ENCODE measurements around the gene CC2D2A.
A peak's percentile ranks its signal among the peaks of the same experiment; 100 is the strongest.
"Not testable (repeated sequence)": the region's sequence is repeated elsewhere in the genome, so short reads cannot be mapped to it uniquely, and the experiment has no call there.

The CC2D2A gene

DNA sequence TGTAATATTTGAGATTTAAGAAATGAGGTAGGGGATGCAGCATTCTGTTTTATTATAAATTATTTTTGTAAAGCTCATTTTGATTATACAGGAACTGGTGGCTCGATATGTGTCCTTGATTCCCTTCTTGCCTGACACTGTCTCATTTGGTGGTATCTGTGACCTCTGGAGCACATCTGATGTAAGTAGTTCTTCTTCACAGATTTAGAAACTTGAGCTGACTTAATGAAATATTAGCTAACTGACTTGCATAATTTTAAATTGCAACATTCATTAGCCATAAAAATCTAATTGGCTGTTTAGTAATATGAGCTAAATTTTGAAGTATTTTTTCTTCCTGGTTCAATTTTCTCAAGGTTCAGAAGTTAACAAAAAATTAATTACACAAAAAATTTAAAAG lies 116.4 kb downstream of the CC2D2A start:
- peaks cover 7% of the 10 kb centered on the region for H3K36me3 Mint-ChIP-seq
- H3K4me3 Mint-ChIP-seq, result no peak overlapping the region
- H3K9me3 Mint-ChIP-seq (ENCODE audit: low read depth), result no peaks in the 10 kb centered on the region
- H3K27ac Mint-ChIP-seq, result no peak overlapping the region
- no peaks in the 10 kb centered on the region for H3K4me1 Mint-ChIP-seq (ENCODE audit: low read depth)
- no peaks in the 10 kb centered on the region for H3K27me3 Mint-ChIP-seq

DNA sequence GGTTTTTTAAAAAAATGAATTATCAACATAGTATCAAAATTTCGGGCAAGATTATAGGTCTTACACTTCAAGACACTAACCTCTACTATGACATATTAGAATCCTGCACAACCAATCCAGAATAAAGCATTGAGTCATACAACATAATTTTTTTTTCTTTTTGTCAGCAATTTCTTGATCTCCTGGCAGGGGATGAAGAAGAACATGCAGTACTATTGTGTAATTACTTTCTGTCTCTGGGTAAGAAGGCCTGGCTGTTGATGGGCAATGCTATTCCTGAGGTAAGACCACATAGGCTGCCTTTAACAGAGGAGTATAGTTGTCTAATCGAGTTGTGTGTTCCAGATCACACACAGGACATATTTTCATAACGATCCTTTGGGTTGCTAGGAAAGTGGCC lies 118.0 kb downstream of the CC2D2A start:
- H3K27ac Mint-ChIP-seq, result no peak overlapping the region
- no peaks in the 10 kb centered on the region for H3K27me3 Mint-ChIP-seq
- no peaks in the 10 kb centered on the region for H3K9me3 Mint-ChIP-seq (ENCODE audit: low read depth)
- H3K36me3 Mint-ChIP-seq, result peaks cover under 1% of the 10 kb centered on the region
- no peak overlapping the region for H3K4me3 Mint-ChIP-seq
- H3K4me1 Mint-ChIP-seq (ENCODE audit: low read depth), result no peaks in the 10 kb centered on the region

GRCh38 chr4:15592799-15593198 lies 123.1 kb downstream of the CC2D2A start:
- H3K4me3 Mint-ChIP-seq, result no peak overlapping the region

DNA sequence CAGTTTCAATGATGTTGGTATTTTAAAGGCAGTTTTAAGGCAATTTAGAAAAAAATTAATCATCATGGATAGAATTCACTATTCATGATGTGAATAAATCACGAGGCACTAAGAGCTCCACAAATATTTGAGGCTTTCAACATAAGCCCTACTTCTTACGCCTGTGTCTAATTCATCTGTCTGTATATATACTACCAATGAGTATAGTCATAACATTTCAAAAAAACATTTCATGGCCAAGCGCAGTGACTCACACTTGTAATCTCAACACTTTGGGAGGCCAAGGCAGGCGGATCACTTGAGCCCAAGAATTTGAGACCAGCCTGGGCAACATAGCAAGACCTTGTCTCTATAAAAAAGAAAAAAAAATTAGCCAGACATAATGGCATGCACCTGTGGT lies 129.0 kb downstream of the CC2D2A start:
- H3K27ac Mint-ChIP-seq, result no peak overlapping the region
- H3K9me3 Mint-ChIP-seq (ENCODE audit: low read depth), result no peaks in the 10 kb centered on the region
- peaks cover 11% of the 10 kb centered on the region for H3K36me3 Mint-ChIP-seq
- no peaks in the 10 kb centered on the region for H3K4me1 Mint-ChIP-seq (ENCODE audit: low read depth)
- no peak overlapping the region for H3K4me3 Mint-ChIP-seq
- H3K27me3 Mint-ChIP-seq, result no peaks in the 10 kb centered on the region

More at GRCh38 chr4:15592799-15593198, 123.1 kb downstream of the CC2D2A start:
- H3K36me3 Mint-ChIP-seq, result no peaks in the 10 kb centered on the region
- H3K27me3 Mint-ChIP-seq, result no peaks in the 10 kb centered on the region
- H3K27ac Mint-ChIP-seq, result no peak overlapping the region
- H3K9me3 Mint-ChIP-seq (ENCODE audit: low read depth), result no peaks in the 10 kb centered on the region
- no peaks in the 10 kb centered on the region for H3K4me1 Mint-ChIP-seq (ENCODE audit: low read depth)

GRCh38 chr4:15600176-15600575 lies 130.5 kb downstream of the CC2D2A start:
- no peak overlapping the region for H3K27ac Mint-ChIP-seq
- no peak overlapping the region for H3K4me3 Mint-ChIP-seq
- no peaks in the 10 kb centered on the region for H3K4me1 Mint-ChIP-seq (ENCODE audit: low read depth)
- H3K9me3 Mint-ChIP-seq (ENCODE audit: low read depth), result no peaks in the 10 kb centered on the region
- peaks cover 23% of the 10 kb centered on the region for H3K36me3 Mint-ChIP-seq
- no peaks in the 10 kb centered on the region for H3K27me3 Mint-ChIP-seq

DNA sequence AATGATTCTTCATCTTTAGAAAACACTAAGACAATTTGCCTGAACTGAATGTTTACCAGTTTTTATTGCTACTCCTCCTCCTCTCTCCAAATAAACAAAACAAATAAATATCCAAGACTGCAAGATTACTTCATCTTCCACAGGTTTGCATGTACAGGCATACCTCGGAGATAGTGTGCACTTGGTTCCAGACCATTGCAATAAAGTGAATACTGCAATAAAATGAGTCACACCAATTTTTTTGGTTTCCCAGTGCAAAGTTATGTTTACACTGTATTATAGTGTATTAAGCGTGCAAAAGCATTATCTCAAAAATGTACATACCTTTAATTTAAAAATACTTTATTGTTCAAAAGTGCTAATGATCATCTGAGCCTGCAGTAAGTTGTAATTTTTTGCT lies 132.2 kb downstream of the CC2D2A start:
- no peaks in the 10 kb centered on the region for H3K4me1 Mint-ChIP-seq (ENCODE audit: low read depth)

DNA sequence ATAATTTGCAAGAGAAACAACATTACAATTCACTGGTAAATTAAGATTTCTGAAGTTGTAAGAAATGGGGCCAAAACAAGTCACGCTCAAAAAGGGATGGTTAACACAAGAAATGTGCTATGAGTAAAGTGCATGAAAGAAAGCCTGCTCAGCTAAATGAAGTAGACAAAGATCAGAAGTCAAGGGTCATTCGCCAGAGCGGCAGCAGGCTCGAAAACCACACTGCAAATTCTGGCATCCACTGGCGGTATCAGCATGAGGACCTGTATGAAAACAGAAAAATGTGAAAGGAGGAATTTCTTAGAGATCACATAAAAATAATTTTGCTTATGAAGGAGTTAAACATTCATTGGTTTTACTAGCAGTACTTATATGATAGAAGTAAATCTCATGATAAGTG lies 135.9 kb downstream of the CC2D2A start:
- Mint-ChIP-seq H3K27me3 (no peaks in the 10 kb centered on the region), H3K27ac (peak overlapping the region; percentile 3), H3K9me3 (ENCODE audit: low read depth) (no peaks in the 10 kb centered on the region), H3K36me3 (peaks cover 27% of the 10 kb centered on the region), H3K4me3 (no peak overlapping the region), H3K4me1 (ENCODE audit: low read depth) (no peaks in the 10 kb centered on the region)

More for the DNA sequence above, 132.2 kb downstream of the CC2D2A start:
- no peaks in the 10 kb centered on the region for H3K9me3 Mint-ChIP-seq (ENCODE audit: low read depth)
- peaks cover 26% of the 10 kb centered on the region for H3K36me3 Mint-ChIP-seq
- no peak overlapping the region for H3K4me3 Mint-ChIP-seq
- no peaks in the 10 kb centered on the region for H3K27me3 Mint-ChIP-seq
- no peak overlapping the region for H3K27ac Mint-ChIP-seq

GRCh38 chr4:15610855-15611254 lies 141.2 kb downstream of the CC2D2A start:
- Mint-ChIP-seq H3K4me3 (no peak overlapping the region), H3K27me3 (no peaks in the 10 kb centered on the region), H3K36me3 (peaks cover 9% of the 10 kb centered on the region)

DNA sequence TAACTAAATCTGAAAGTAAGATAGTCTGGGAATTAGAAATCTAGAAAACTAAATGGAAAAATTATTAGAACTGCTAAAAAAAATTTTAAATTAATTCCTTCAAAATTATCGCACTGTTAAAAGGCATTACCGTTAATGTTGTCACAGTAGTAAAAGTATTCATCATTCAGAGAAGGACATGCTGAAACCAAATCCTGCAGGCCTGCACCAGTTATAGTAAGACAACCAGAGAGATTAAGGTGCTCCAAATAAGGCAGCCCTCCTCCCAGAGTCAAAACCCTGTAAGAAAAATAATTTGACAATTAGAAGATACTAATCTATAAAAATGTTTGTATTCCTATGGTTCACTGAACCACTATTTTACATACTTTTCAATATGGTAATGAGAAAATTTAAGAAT lies 142.5 kb downstream of the CC2D2A start:
- Mint-ChIP-seq H3K4me3 (no peak overlapping the region), H3K9me3 (ENCODE audit: low read depth) (no peaks in the 10 kb centered on the region), H3K27me3 (no peaks in the 10 kb centered on the region), H3K4me1 (ENCODE audit: low read depth) (peaks cover 14% of the 10 kb centered on the region), H3K27ac (no peak overlapping the region), H3K36me3 (peaks cover 17% of the 10 kb centered on the region)

More at GRCh38 chr4:15610855-15611254, 141.2 kb downstream of the CC2D2A start:
- H3K4me1 Mint-ChIP-seq (ENCODE audit: low read depth), result peaks cover 10% of the 10 kb centered on the region
- H3K27ac Mint-ChIP-seq, result no peak overlapping the region
- H3K9me3 Mint-ChIP-seq (ENCODE audit: low read depth), result no peaks in the 10 kb centered on the region

- not testable (repeated sequence) for H3K27me3 Mint-ChIP-seq
These were observed 145.2 kb downstream of the CC2D2A start for GRCh38 chr4:15614891-15615290.

GRCh38 chr4:15617407-15617806 lies 147.7 kb downstream of the CC2D2A start:
- Mint-ChIP-seq H3K4me1 (ENCODE audit: low read depth) (peaks cover 31% of the 10 kb centered on the region), H3K36me3 (peaks cover 48% of the 10 kb centered on the region)
- H3K4me3 Mint-ChIP-seq; H3K9me3 Mint-ChIP-seq (ENCODE audit: low read depth); H3K27me3 Mint-ChIP-seq; H3K27ac Mint-ChIP-seq: not testable (repeated sequence)

More at GRCh38 chr4:15614891-15615290, 145.2 kb downstream of the CC2D2A start:
- not testable (repeated sequence) for H3K9me3 Mint-ChIP-seq (ENCODE audit: low read depth); H3K4me3 Mint-ChIP-seq; H3K27ac Mint-ChIP-seq
- Mint-ChIP-seq H3K36me3 (peaks cover 31% of the 10 kb centered on the region), H3K4me1 (ENCODE audit: low read depth) (peaks cover 24% of the 10 kb centered on the region)

- H3K27me3 Mint-ChIP-seq, result no peaks in the 10 kb centered on the region
- H3K4me3 Mint-ChIP-seq, result no peak overlapping the region
- H3K36me3 Mint-ChIP-seq, result peaks cover 18% of the 10 kb centered on the region
- H3K27ac Mint-ChIP-seq, result no peak overlapping the region
- H3K4me1 Mint-ChIP-seq (ENCODE audit: low read depth), result peaks cover 13% of the 10 kb centered on the region
- no peaks in the 10 kb centered on the region for H3K9me3 Mint-ChIP-seq (ENCODE audit: low read depth)
These were observed 167.1 kb downstream of the CC2D2A start for GRCh38 chr4:15636818-15637217.

- H3K4me1 Mint-ChIP-seq (ENCODE audit: low read depth), result peaks cover 22% of the 10 kb centered on the region
- peaks cover 10% of the 10 kb centered on the region for H3K36me3 Mint-ChIP-seq
- peak overlapping the region; percentile 8 for H3K27ac Mint-ChIP-seq
- H3K9me3 Mint-ChIP-seq (ENCODE audit: low read depth), result no peaks in the 10 kb centered on the region
- no peak overlapping the region for H3K4me3 Mint-ChIP-seq
- H3K27me3 Mint-ChIP-seq, result no peaks in the 10 kb centered on the region
These were observed 168.7 kb downstream of the CC2D2A start for GRCh38 chr4:15638418-15638817.

GRCh38 chr4:15648600-15648999 lies 178.9 kb downstream of the CC2D2A start:
- Mint-ChIP-seq H3K27ac (no peak overlapping the region), H3K4me1 (ENCODE audit: low read depth) (peaks cover 71% of the 10 kb centered on the region), H3K4me3 (no peak overlapping the region), H3K9me3 (ENCODE audit: low read depth) (no peaks in the 10 kb centered on the region), H3K27me3 (no peaks in the 10 kb centered on the region), H3K36me3 (peaks cover 5% of the 10 kb centered on the region)

DNA sequence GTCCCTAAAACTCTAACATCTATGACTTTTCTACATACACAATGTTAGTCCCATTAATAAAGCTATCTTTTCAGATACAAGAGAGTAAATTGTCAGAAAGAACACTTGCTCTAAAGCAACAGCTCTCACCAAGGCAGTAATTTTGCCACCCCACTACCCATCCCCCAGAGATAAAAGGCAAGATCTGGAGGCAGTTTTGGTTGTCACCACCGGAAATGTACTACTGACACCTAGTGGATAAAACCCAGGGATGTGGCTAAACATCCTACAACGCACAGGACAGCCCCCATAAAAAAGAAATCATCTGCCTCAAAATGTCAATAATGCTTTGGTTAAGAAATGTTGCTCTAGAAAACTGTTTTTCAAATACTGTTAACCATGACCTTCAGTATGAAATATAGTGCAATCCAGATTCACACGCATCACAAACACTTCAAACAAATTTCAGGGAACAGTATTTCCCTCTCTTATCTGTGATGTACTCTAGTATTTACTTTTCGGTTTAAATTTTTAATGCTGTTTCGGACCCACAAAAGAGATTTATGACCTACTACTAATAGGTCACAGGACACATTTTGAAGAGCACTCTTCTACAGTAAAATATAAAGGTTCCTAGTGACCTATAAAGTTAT lies 180.3 kb downstream of the CC2D2A start:
- Mint-ChIP-seq H3K9me3 (ENCODE audit: low read depth) (no peaks in the 10 kb centered on the region), H3K27ac (peak overlapping the region; percentile 30), H3K4me1 (ENCODE audit: low read depth) (peaks cover 72% of the 10 kb centered on the region), H3K27me3 (no peaks in the 10 kb centered on the region), H3K36me3 (no peaks in the 10 kb centered on the region), H3K4me3 (peak overlapping the region; percentile 65)

All from activated naive CD8-positive, alpha-beta T cell (primary cell).